K562 (cell line): ENCODE results near the gene MAN1A1. TPM values are rescaled to one million over a fixed set of nuclear protein-coding genes. Genes with fewer than 3 reads are reported as not detected.

ENCODE experiments used
- ARHGAP35 ChIP-seq: fragments of 450-650 bp; IDR thresholded peaks from 2 replicates; pipeline ENCODE4 v1.6.1; 2018; ENCODE audit not compliant: partially characterized antibody
- BACH1 ChIP-seq: fragments of 200-800 bp; sonication (Bioruptor generic); IDR thresholded peaks from 2 replicates; pipeline ENCODE4 v1.6.1; 2016; ENCODE audit warnings: missing genetic modification characterization, missing compliant biosample characterization
- CBX1 ChIP-seq: sonication (generic); IDR thresholded peaks from 2 replicates; pipeline ENCODE4 v1.6.1; 2016; ENCODE audit warnings: antibody characterized with exemption, low read depth, mild to moderate bottlenecking
- CEBPG ChIP-seq, 3 experiments: fragments of 200-800 bp in 1 of 3; sonication (Bioruptor generic) in 1 of 3; sonication (generic) in 1 of 3; formaldehyde crosslinking in 1 of 3; IDR thresholded peaks in 2 of 3; conservative IDR thresholded peaks in 1 of 3; 2 replicates each; pipeline versions ENCODE4 v1.6.1 to v1.8.0; 2016 to 2022; ENCODE audit warnings: missing compliant biosample characterization in 2 of 3, missing genetic modification characterization in 2 of 3, mild to moderate bottlenecking in 1 of 3, missing genetic modification reagents in 1 of 3
- CLOCK ChIP-seq: fragments of 250-450 bp; sonication (Bioruptor Pico); IDR thresholded peaks from 2 replicates; pipeline ENCODE4 v1.4.0; 2020; ENCODE audit warnings: mild to moderate bottlenecking, moderate library complexity, borderline replicate concordance
- DNMT1 ChIP-seq: fragments of 450-650 bp; IDR thresholded peaks from 2 replicates; pipeline ENCODE4 v1.6.1; 2016; ENCODE audit warnings: antibody characterized with exemption, mild to moderate bottlenecking
- ETV6 ChIP-seq, 3 experiments: fragments of 150-350 bp in 1 of 3; sonication (generic) in 1 of 3; formaldehyde crosslinking in 1 of 3; IDR thresholded peaks; 2 replicates each; pipeline versions ENCODE4 v1.6.1 to v1.8.0; 2014 to 2022; ENCODE audit warnings: borderline replicate concordance in 2 of 3, low read depth in 2 of 3, antibody characterized with exemption in 1 of 3, low read length in 1 of 3, mild to moderate bottlenecking in 1 of 3, missing genetic modification reagents in 1 of 3
- GTF2F1 ChIP-seq: IDR thresholded peaks from 2 replicates; pipeline ENCODE4 v1.6.1; 2011; ENCODE audit warnings: low read depth, low read length, improper control_type of control experiment
- HDAC2 ChIP-seq: fragments of 450-650 bp; IDR thresholded peaks from 2 replicates; pipeline ENCODE4 v1.6.1; 2016; ENCODE audit warnings: mild to moderate bottlenecking
- HDAC6 ChIP-seq: IDR thresholded peaks from 2 replicates; pipeline ENCODE4 v1.6.1; 2012; ENCODE audit warnings: low read depth, mild to moderate bottlenecking, control low read depth, inconsistent platforms, low read length, moderate library complexity
- HNRNPK ChIP-seq: fragments of 200-400 bp; formaldehyde crosslinking; IDR thresholded peaks from one replicate; pipeline ENCODE4 v1.6.1; 2018; ENCODE audit warnings: mild to moderate bottlenecking, low read depth, low read length; ENCODE audit not compliant: poor library complexity, severe bottlenecking
- KAT8 ChIP-seq: fragments of 450-650 bp; IDR thresholded peaks from 2 replicates; pipeline ENCODE4 v1.6.1; 2016; ENCODE audit warnings: low read depth, mild to moderate bottlenecking
- NBN ChIP-seq: fragments of 450-650 bp; IDR thresholded peaks from 2 replicates; pipeline ENCODE4 v1.6.1; 2016; ENCODE audit warnings: low read depth, mild to moderate bottlenecking
- PPARD ChIP-seq: fragments of 250-450 bp; sonication (Bioruptor Pico); IDR thresholded peaks from 2 replicates; pipeline ENCODE4 v1.8.0; 2022; ENCODE audit warnings: inconsistent platforms, mild to moderate bottlenecking, moderate library complexity
- SAFB2 ChIP-seq: fragments of 200-400 bp; formaldehyde crosslinking; IDR thresholded peaks from 2 replicates; pipeline ENCODE4 v1.6.1; 2018; ENCODE audit warnings: borderline replicate concordance, low read length, low read depth, moderate library complexity; ENCODE audit not compliant: severe bottlenecking
- SMARCC2 ChIP-seq: fragments of 450-650 bp; IDR thresholded peaks from 2 replicates; pipeline ENCODE4 v1.6.1; 2017; ENCODE audit warnings: antibody characterized with exemption, moderate library complexity, mild to moderate bottlenecking, low read depth
- SPI1 ChIP-seq: IDR thresholded peaks from 2 replicates; pipeline ENCODE4 v1.6.1; 2011; ENCODE audit warnings: low read depth, low read length, control low read depth, borderline replicate concordance
- SUPT5H ChIP-seq: fragments of 450-650 bp; IDR thresholded peaks from 2 replicates; pipeline ENCODE4 v1.6.1; 2016
- TCF3 ChIP-seq: sonication (generic); formaldehyde crosslinking; IDR thresholded peaks from 2 replicates; pipeline ENCODE4 v1.4.0; 2020; ENCODE audit warnings: mild to moderate bottlenecking, missing genetic modification reagents
- THAP7 ChIP-seq: fragments of 250-450 bp; sonication (Bioruptor Pico); IDR thresholded peaks from 2 replicates; pipeline ENCODE4 v1.5.0; 2021
- USF1 ChIP-seq: sonication (generic); formaldehyde crosslinking; IDR thresholded peaks from 2 replicates; pipeline ENCODE4 v1.9.0; 2022; ENCODE audit warnings: mild to moderate bottlenecking, missing genetic modification reagents
- ZNF551 ChIP-seq: fragments of 250-450 bp; sonication (Bioruptor Pico); IDR thresholded peaks from 2 replicates; pipeline ENCODE4 v1.5.0; 2021; ENCODE audit warnings: mild to moderate bottlenecking, moderate library complexity
- ZNF668 ChIP-seq: fragments of 250-450 bp; sonication (Bioruptor Pico); IDR thresholded peaks from 2 replicates; pipeline ENCODE4 v1.8.0; 2022; ENCODE audit warnings: mild to moderate bottlenecking, inconsistent platforms
- polyA plus RNA-seq, 8 experiments: library from polyadenylated mRNA; depleted of rRNA in 4 of 8; stranded (reverse) in 5 of 8; unstranded in 3 of 8; fragments of >200 nt; fragmentation: Nextera tagmentation in 2 of 8; fragmentation: Illumina TruSeq in 1 of 8; extraction: Ambion mirVana in 2 of 8; extraction: Trizol in 1 of 8; gene quantifications; 2 replicates each; pipeline versions ENCODE4 v1.2.1 to v1.2.3, GENCODE V29; 2011 to 2014; ENCODE audit warnings: inconsistent platforms in 1 of 8, missing spikeins in 1 of 8
- total RNA-seq, 7 experiments: library from RNA; depleted of rRNA in 6 of 7; stranded (reverse); fragments of >200 nt in 6 of 7; fragmentation: Illumina TruSeq in 2 of 7; extraction: Trizol in 2 of 7; gene quantifications; 2 replicates each; pipeline versions ENCODE4 v1.2.1 to v1.2.3, GENCODE V29; 2011 to 2021; ENCODE audit warnings: low replicate concordance in 1 of 7

The MAN1A1 gene
- total and polyA plus RNA-seq, 9 of the 15 experiments (the other 6 are each of a cell fraction or from before 2014, with no cell fraction given), result 24.5 to 78.4 (median 59.7) TPM

GRCh38 chr6:119147101-119148053, 202.2 kb downstream of the MAN1A1 start (continued):
- TF ChIP-seq ETV6 (IDR thresholded peaks at IDR 0.05; ENCODE audit: borderline replicate concordance in 1 of 2, low read depth in 2 of 2, low read length in 1 of 2) (peak in 1 of 2 experiments; percentile 47; a peak in 2 of 4 replicates), ETV6 (CRISPR knock-in tag; IDR thresholded peaks at IDR 0.05; ENCODE audit: borderline replicate concordance) (no peak), DNMT1 (no peak), PPARD (CRISPR knock-in tag) (no peak), ARHGAP35 (no peak), SMARCC2 (peak; percentile 64; the same call in 1 of the 2 replicates), CEBPG (CRISPR knock-in tag; IDR thresholded peaks at IDR 0.05) (no peak), CEBPG (tag; conservative IDR thresholded peaks at IDR 0.05 in 1 of 2, IDR thresholded peaks at IDR 0.05 in 1 of 2) (no peak), BACH1 (tag) (peak; percentile 47; the same call in 1 of the 2 replicates), CLOCK (CRISPR knock-in tag) (no peak), NBN (no peak), KAT8 (no peak), ZNF668 (CRISPR knock-in tag) (no peak), USF1 (CRISPR knock-in tag) (no peak), HDAC2 (peak; percentile 34; the same call in 1 of the 2 replicates), HDAC6 (no peak), ZNF551 (CRISPR knock-in tag) (no peak), SUPT5H (peak; percentile 33; the same call in 1 of the 2 replicates), SPI1 (peak; percentile 88), HNRNPK (no peak), TCF3 (CRISPR knock-in tag) (no peak), CBX1 (peak; percentile 39; the same call in 1 of the 2 replicates), THAP7 (CRISPR knock-in tag) (no peak), SAFB2 (no peak), GTF2F1 (no peak)
